Activated naive CD8-positive, alpha-beta T cell treated with anti-CD3 and anti-CD28 coated beads, Interleukin-2, amount 50 U/mL, for 16 hours (primary cell): ENCODE results near the gene CHRNB1.

Source experiments
- DNase-seq: peaks from one replicate; pipeline ENCODE4 v3.0.0-alpha.2; 2020; ENCODE audit warnings: low read depth, low spot score

The CHRNB1 gene

GRCh38 chr17:7444682-7445618, at the start of gene CHRNB1:
TSS of gene CHRNB1 (plus strand) at chr17:7445061. CDS start at chr17:7445128, 67 bp downstream.
- no peak for DNase-seq

- DNase-seq = no peak
Observed at GRCh38 chr17:7396147-7396546, 48.7 kb upstream of the CHRNB1 start.

DNA sequence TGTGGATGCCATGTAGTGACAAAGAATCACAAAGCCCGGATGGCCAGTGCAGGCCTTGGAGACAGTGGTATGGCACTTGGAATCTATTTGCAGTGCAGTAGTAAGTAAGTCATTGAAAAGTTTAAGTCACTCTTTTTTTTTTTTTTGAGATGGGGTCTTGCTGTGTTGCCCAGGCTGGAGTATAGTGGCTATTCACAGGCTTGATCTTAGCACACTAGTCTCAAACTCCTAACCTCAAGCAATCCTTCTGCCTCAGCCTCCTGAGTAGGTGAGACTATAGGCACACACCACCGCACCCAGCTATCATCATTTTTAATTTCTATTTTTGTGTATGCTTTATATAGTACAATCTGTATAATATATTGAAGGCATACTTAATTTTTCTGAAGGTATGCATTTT, 46.2 kb upstream of the CHRNB1 start:
- DNase-seq = no peak

- DNase-seq = no peak
Observed at GRCh38 chr17:7403043-7403726, 41.7 kb upstream of the CHRNB1 start.

DNA sequence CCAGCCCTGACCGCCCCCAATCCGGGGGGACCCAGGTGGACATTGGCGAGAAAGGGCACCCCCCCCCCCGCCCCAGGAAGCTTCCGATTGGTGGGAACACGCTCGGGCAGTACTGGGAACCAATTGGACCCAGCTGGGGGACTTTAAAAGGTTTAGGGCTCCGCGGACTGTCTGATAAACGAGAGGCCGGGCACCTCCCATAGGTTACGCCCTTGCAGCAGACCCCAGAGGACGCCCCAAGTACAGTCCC, 41.2 kb upstream of the CHRNB1 start:
- DNase-seq = no peak

GRCh38 chr17:7403977-7404736, 40.7 kb upstream of the CHRNB1 start, which contains the start of gene TMEM256:
TSS of gene TMEM256 (minus strand) at chr17:7404097. CDS start at chr17:7404084, 13 bp downstream.
- DNase-seq = peak; percentile 91

DNA sequence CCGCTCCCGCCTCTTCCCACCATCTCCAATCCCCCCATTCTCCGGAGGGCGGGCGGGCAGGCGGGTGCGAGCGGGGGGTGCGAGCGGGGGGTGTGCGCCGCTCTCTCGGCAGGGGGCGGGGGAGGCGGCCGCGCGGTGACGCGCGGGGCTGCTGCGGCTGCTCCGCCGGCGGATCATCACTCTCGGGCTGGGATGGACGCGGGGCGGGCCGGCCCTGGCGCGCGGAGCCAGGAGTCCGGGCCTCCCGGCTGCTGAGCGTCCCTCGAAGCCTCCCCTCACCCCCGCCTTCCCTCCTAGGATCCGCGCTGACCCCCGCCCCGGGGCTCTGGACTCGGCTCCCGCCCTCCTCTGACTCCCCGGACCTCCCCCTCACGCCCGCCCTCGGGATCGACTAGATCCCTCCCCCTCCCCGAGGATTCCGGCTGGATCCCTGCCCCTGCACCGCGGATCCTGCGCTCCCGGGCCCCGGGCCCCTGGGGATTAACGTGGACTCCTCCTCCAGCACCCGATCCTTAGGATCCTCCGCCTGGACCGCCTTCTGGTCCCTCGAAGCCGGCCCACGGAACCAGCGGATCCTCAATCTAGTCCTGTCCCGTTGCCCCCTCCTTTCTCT, 40.0 kb upstream of the CHRNB1 start:
- peak; percentile 53 for DNase-seq

- no peak for DNase-seq
Observed at GRCh38 chr17:7405350-7406234, 39.3 kb upstream of the CHRNB1 start.

GRCh38 chr17:7406235-7406825, 38.5 kb upstream of the CHRNB1 start:
- DNase-seq = no peak

GRCh38 chr17:7407082-7407481, 37.8 kb upstream of the CHRNB1 start:
- DNase-seq = no peak

- DNase-seq = no peak
Observed at GRCh38 chr17:7407485-7408251, 37.2 kb upstream of the CHRNB1 start, which contains the start of gene NLGN2. TSS of gene NLGN2 (plus strand) at chr17:7407845. CDS start at chr17:7408256, 411 bp downstream.

GRCh38 chr17:7408252-7408727, 36.6 kb upstream of the CHRNB1 start:
- no peak for DNase-seq

GRCh38 chr17:7408863-7409262, 36.0 kb upstream of the CHRNB1 start:
- no peak for DNase-seq

GRCh38 chr17:7409716-7410115, 35.1 kb upstream of the CHRNB1 start:
- no peak for DNase-seq

GRCh38 chr17:7410634-7411426, 34.0 kb upstream of the CHRNB1 start:
- DNase-seq = no peak

GRCh38 chr17:7411427-7411750, 33.5 kb upstream of the CHRNB1 start:
- no peak for DNase-seq

GRCh38 chr17:7413346-7413985, 31.4 kb upstream of the CHRNB1 start:
- no peak for DNase-seq

GRCh38 chr17:7414837-7415236, 30.0 kb upstream of the CHRNB1 start:
- DNase-seq = no peak
